Fibroblast of skin of back (primary cell): Measurements from ENCODE around the gene ANO2.

Experiments used
- DNase-seq: peaks from one replicate; pipeline ENCODE4 v3.0.0-alpha.2; 2013

Gene ANO2

GRCh38 chr12:5817246-5817645 is 127.8 kb downstream of the ANO2 start:
- no peak for DNase-seq

- no peak for DNase-seq
Observed at GRCh38 chr12:5809586-5809985, 135.5 kb downstream of the ANO2 start.

- peak; percentile 97 for DNase-seq
Observed at GRCh38 chr12:5808981-5809380, 136.1 kb downstream of the ANO2 start.

- peak; percentile 18 for DNase-seq
Observed at GRCh38 chr12:5807514-5808219, 137.4 kb downstream of the ANO2 start.

- DNase-seq = peak; percentile 51
Observed at GRCh38 chr12:5807090-5807414, 138.0 kb downstream of the ANO2 start.

- peak; percentile 70 for DNase-seq
Observed at GRCh38 chr12:5806371-5807089, 138.5 kb downstream of the ANO2 start.

GRCh38 chr12:5803532-5803931 is 141.5 kb downstream of the ANO2 start:
- no peak for DNase-seq

GRCh38 chr12:5798242-5799015 is 146.6 kb downstream of the ANO2 start:
- no peak for DNase-seq

- no peak for DNase-seq
Observed at GRCh38 chr12:5797661-5798060, 147.4 kb downstream of the ANO2 start.

- no peak for DNase-seq
Observed at GRCh38 chr12:5796959-5797225, 148.2 kb downstream of the ANO2 start.

- peak; percentile 40 for DNase-seq
Observed at GRCh38 chr12:5796171-5796958, 148.7 kb downstream of the ANO2 start.

GRCh38 chr12:5794156-5794555 is 150.9 kb downstream of the ANO2 start:
- DNase-seq = no peak

GRCh38 chr12:5792343-5792742 is 152.7 kb downstream of the ANO2 start:
- no peak for DNase-seq

- peak; percentile 40 for DNase-seq
Observed at GRCh38 chr12:5789469-5789968, 155.5 kb downstream of the ANO2 start.

GRCh38 chr12:5787828-5788227 is 157.2 kb downstream of the ANO2 start:
- no peak for DNase-seq

GRCh38 chr12:5785601-5786000 is 159.5 kb downstream of the ANO2 start:
- no peak for DNase-seq

GRCh38 chr12:5784462-5785130 is 160.5 kb downstream of the ANO2 start:
- no peak for DNase-seq

- no peak for DNase-seq
Observed at GRCh38 chr12:5783289-5783920, 161.7 kb downstream of the ANO2 start.

GRCh38 chr12:5780536-5780935 is 164.5 kb downstream of the ANO2 start:
- no peak for DNase-seq

GRCh38 chr12:5779401-5779800 is 165.7 kb downstream of the ANO2 start:
- DNase-seq = no peak

GRCh38 chr12:5778821-5779220 is 166.2 kb downstream of the ANO2 start:
- DNase-seq = no peak

GRCh38 chr12:5777451-5777850 is 167.6 kb downstream of the ANO2 start:
- DNase-seq = no peak
